Endothelial cell of umbilical vein (primary cell): ENCODE results near the gene CADPS. TPM values are rescaled to one million over a fixed set of nuclear protein-coding genes. Genes with fewer than 3 reads are reported as not detected.

ENCODE experiments used
- BruUV-seq: library from RNA; stranded (reverse); fragments of 400-500 nt; replicated peaks from 2 replicates; lab custom pipeline; 2021; lab: Mats Ljungman, UMichigan
- CTCF ChIA-PET: fragments of 300-600, 350-600 bp; sonication (Branson Sonifier 250); formaldehyde crosslinking; loops from one replicate; lab custom pipeline; 2021; ENCODE audit warnings: antibody characterized with exemption, inconsistent platforms; lab: Charles Lee
- POLR2A ChIA-PET: fragments of 300-600, 350-600 bp; sonication (Branson Sonifier 250); formaldehyde crosslinking; loops from one replicate; lab custom pipeline; 2021; ENCODE audit warnings: antibody characterized with exemption, inconsistent platforms; lab: Charles Lee
- DNase-seq: peaks from one replicate; pipeline ENCODE4 v3.0.0-alpha.2; 2011; ENCODE audit warnings: low read depth, low spot score
- FAIRE-seq: peaks from 2 replicates; lab custom pipeline; 2011; peaks lifted over from hg19 to GRCh38; lab: Jason Lieb, UNC
- H2AFZ ChIP-seq: 2 replicates; pipeline ENCODE4 v1.6.0; 2012; ENCODE audit warnings: low read depth, low read length, control low read depth, inconsistent platforms
- H3K27ac ChIP-seq: 2 replicates; pipeline ENCODE4 v1.5.1; 2011; ENCODE audit warnings: low read depth, mild to moderate bottlenecking, control low read depth, low read length, moderate library complexity; ENCODE audit not compliant: insufficient read depth
- H3K27me3 ChIP-seq, 2 experiments: 2 replicates each; pipeline versions ENCODE4 v1.6.0 to v1.6.1; 2011; ENCODE audit warnings: low read length in 2 of 2, mixed read lengths in 1 of 2; ENCODE audit not compliant: control insufficient read depth in 2 of 2, insufficient read depth in 2 of 2
- H3K36me3 ChIP-seq, 2 experiments: 2 replicates in 1 of 2; 3 replicates in 1 of 2; pipeline ENCODE4 v1.5.1; 2011; ENCODE audit warnings: low read length in 2 of 2, mild to moderate bottlenecking in 1 of 2, moderate library complexity in 1 of 2; ENCODE audit not compliant: control insufficient read depth in 2 of 2, insufficient read depth in 2 of 2; ENCODE audit errors: extremely low read depth in 1 of 2
- H3K4me1 ChIP-seq: 3 replicates; pipeline ENCODE4 v1.5.1; 2011; ENCODE audit warnings: mild to moderate bottlenecking, low read length; ENCODE audit not compliant: control insufficient read depth, insufficient read depth; ENCODE audit errors: extremely low read depth
- H3K4me2 ChIP-seq: 2 replicates; pipeline ENCODE4 v1.6.1; 2011; ENCODE audit warnings: low read length, control low read depth, mixed read lengths; ENCODE audit not compliant: insufficient read depth
- H3K4me3 ChIP-seq, 3 experiments: fragments of 200-600 bp in 1 of 3; sonication (generic), shearing (Covaris generic) in 1 of 3; replicated peaks in 1 of 3; 2 replicates each; pipeline ENCODE4 v1.5.1; 2011 to 2016; ENCODE audit warnings: control low read depth in 3 of 3, low read length in 3 of 3, mild to moderate bottlenecking in 2 of 3, inconsistent platforms in 1 of 3, low read depth in 1 of 3, moderate library complexity in 1 of 3; ENCODE audit not compliant: insufficient read depth in 1 of 3
- H3K79me2 ChIP-seq: 2 replicates; pipeline ENCODE4 v1.6.0; 2012; ENCODE audit warnings: low read length, inconsistent platforms; ENCODE audit not compliant: control insufficient read depth, insufficient read depth
- H3K9ac ChIP-seq: replicated peaks from 2 replicates; pipeline ENCODE3; 2011; ENCODE audit warnings: low read length, control low read depth; ENCODE audit not compliant: insufficient read depth; ENCODE audit errors: extremely low read depth
- H3K9me1 ChIP-seq: replicated peaks from 3 replicates; pipeline ENCODE4 v1.6.0; 2011; ENCODE audit warnings: mild to moderate bottlenecking, low read length; ENCODE audit not compliant: control insufficient read depth, insufficient read depth; ENCODE audit errors: extremely low read depth
- H3K9me3 ChIP-seq: replicated peaks from 2 replicates; pipeline ENCODE4 v1.5.1; 2012; ENCODE audit warnings: low read length, inconsistent platforms; ENCODE audit not compliant: control insufficient read depth, insufficient read depth
- H4K20me1 ChIP-seq: replicated peaks from 2 replicates; pipeline ENCODE3; 2011; ENCODE audit warnings: mild to moderate bottlenecking, low read length; ENCODE audit not compliant: control insufficient read depth, insufficient read depth; ENCODE audit errors: extremely low read depth
- CTCF ChIP-seq, 2 donors: IDR thresholded peaks; 1 replicate in 1 of 2; 2 replicates in 1 of 2; pipeline ENCODE4 v1.5.1; 2011; ENCODE audit warnings: low read length in 2 of 2, mild to moderate bottlenecking in 2 of 2, moderate library complexity in 2 of 2, control low read depth in 1 of 2, inconsistent platforms in 1 of 2, low read depth in 1 of 2; ENCODE audit not compliant: insufficient read depth in 1 of 2; ENCODE audit errors: extremely low read depth in 1 of 2
- EZH2 ChIP-seq: IDR thresholded peaks from 2 replicates; pipeline ENCODE4 v1.6.1; 2012; ENCODE audit warnings: borderline replicate concordance, low read depth, mild to moderate bottlenecking, moderate library complexity, low read length, inconsistent platforms; ENCODE audit not compliant: severe bottlenecking
- FOS ChIP-seq: IDR thresholded peaks from 2 replicates; pipeline ENCODE4 v1.6.1; 2011; ENCODE audit warnings: mild to moderate bottlenecking, low read length, moderate library complexity, borderline replicate concordance; ENCODE audit not compliant: insufficient read depth
- GATA2 ChIP-seq: IDR thresholded peaks from 2 replicates; pipeline ENCODE4 v1.7.0; 2011; ENCODE audit warnings: low read depth, mild to moderate bottlenecking, moderate library complexity, mixed read lengths, low read length; ENCODE audit not compliant: insufficient read length, insufficient read depth
- JUN ChIP-seq: IDR thresholded peaks from 2 replicates; pipeline ENCODE4 v1.6.1; 2011; ENCODE audit warnings: borderline replicate concordance, low read depth; ENCODE audit not compliant: insufficient read length, insufficient read depth
- MAX ChIP-seq: IDR thresholded peaks from 2 replicates; pipeline ENCODE4 v1.6.1; 2011; ENCODE audit not compliant: insufficient read depth, insufficient read length
- MYC ChIP-seq: IDR thresholded peaks from one replicate; pipeline ENCODE4 v1.6.1; 2011; ENCODE audit warnings: mild to moderate bottlenecking, low read depth, low read length
- POLR2A ChIP-seq: IDR thresholded peaks from 2 replicates; pipeline ENCODE4 v1.6.1; 2012; ENCODE audit warnings: low read depth, mild to moderate bottlenecking, control low read depth, low read length
- POLR2AphosphoS5 ChIP-seq: IDR thresholded peaks from 2 replicates; pipeline ENCODE4 v1.6.1; 2012; ENCODE audit warnings: low read depth, mild to moderate bottlenecking, control low read depth, low read length, moderate library complexity; ENCODE audit not compliant: insufficient read depth
- dilution Hi-C: fragments of 300-500 bp; cut with MboI; formaldehyde crosslinking; loops from one replicate; pipeline ENCODE4 v1.15.0; 2019; ENCODE audit warnings: low sequenced_read_pairs; ENCODE audit not compliant: extremely low pct_ligation_motif_present
- intact Hi-C: fragments of 100-400 bp; cut with micrococcal nuclease; formaldehyde crosslinking; loops from one replicate; pipeline ENCODE4 v1.10.0; 2022
- polyA plus RNA-seq, 4 experiments: library from polyadenylated mRNA; depleted of rRNA in 3 of 4; stranded (reverse) in 3 of 4; unstranded in 1 of 4; fragments of >200 nt; gene quantifications; 2 replicates each; pipeline versions ENCODE4 v1.2.1 to v1.2.3, GENCODE V29; 2011 to 2012; ENCODE audit warnings: missing spikeins in 1 of 4
- total RNA-seq: library from RNA; stranded (reverse); gene quantifications from 2 replicates; pipeline ENCODE4 v1.2.3, GENCODE V29; 2021

CADPS gene
- total and polyA plus RNA-seq, 2 donors (not counting 3 experiments of a cell fraction or from before 2014, with no cell fraction given): not detected

GRCh38 chr3:62521464-62522105, 353.6 kb downstream of the CADPS start:
- H4K20me1 ChIP-seq: no peaks in the 10 kb centered on the region
- intact Hi-C loops (no loop called here), dilution Hi-C loops (no loop called here)
- H3K27me3 ChIP-seq: no peaks in the 10 kb centered on the region
- DNase-seq (no peak), FAIRE-seq (no peak)
- H2AFZ ChIP-seq: no peak overlapping the region
- no peak overlapping the region for H3K27ac ChIP-seq
- no peaks in the 10 kb centered on the region for H3K79me2 ChIP-seq
- H3K9ac ChIP-seq: no peak overlapping the region
- CTCF ChIA-PET: no interaction called here
- H3K4me3 ChIP-seq: no peak overlapping the region
- H3K4me1 ChIP-seq: no peaks in the 10 kb centered on the region
- TF ChIP-seq CTCF (IDR thresholded peaks at IDR 0.05; ENCODE audit: extremely low read depth in 1 of 2, insufficient read depth in 1 of 2, low read depth in 1 of 2, low read length in 2 of 2) (no peak), POLR2A (no peak), MAX (no peak), POLR2AphosphoS5 (no peak), FOS (no peak), EZH2 (no peak), GATA2 (no peak), JUN (no peak), MYC (no peak)
- no peaks in the 10 kb centered on the region for H3K36me3 ChIP-seq
- no peaks in the 10 kb centered on the region for H3K9me1 ChIP-seq
- no TSS peak for BruUV-seq
- H3K4me2 ChIP-seq: no peak overlapping the region
- H3K9me3 ChIP-seq: no peaks in the 10 kb centered on the region
- POLR2A ChIA-PET: no interaction called here
